ENCODE results near the gene TMED5. TPM values are rescaled to one million over a fixed set of nuclear protein-coding genes. Genes with fewer than 3 reads are reported as not detected.

Gene TMED5
- total RNA-seq, 4 donors from 2014 or later = 37.7 to 62.3 (median 40.2) TPM

DNA sequence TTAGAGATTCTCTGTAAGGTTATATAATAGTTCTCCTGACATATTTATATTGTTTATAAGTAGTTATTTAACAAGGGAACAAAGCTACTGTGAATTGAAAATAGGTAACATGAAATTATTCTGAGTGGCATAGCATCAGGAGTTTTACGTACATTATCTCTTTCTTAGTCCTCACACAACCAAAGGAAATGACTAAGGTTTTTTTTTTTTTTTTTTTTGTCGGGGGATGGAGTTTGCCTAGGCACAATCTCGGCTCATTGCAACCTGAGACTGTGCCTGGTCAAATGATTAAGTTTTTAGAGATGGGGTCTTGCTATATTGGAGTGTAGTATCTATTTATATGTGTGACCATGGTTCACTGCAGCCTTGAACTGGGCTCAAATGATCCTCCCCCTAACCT is 24.9 kb downstream of the TMED5 start:
- WGBS = 78% methylated on average over 3 of the region's 3 CpGs
- Histone ChIP-seq H3K36me3 (peaks cover 49% of the 10 kb centered on the region), H3K4me1 (no peaks in the 10 kb centered on the region), H3K4me3 (no peak overlapping the region), H3K9me3 (no peaks in the 10 kb centered on the region), H3K27ac (no peak overlapping the region), H3K27me3 (no peaks in the 10 kb centered on the region)
- DNase-seq (ENCODE audit: low spot score in 2 of 2) = no peak
- TF ChIP-seq, protein P1, sequence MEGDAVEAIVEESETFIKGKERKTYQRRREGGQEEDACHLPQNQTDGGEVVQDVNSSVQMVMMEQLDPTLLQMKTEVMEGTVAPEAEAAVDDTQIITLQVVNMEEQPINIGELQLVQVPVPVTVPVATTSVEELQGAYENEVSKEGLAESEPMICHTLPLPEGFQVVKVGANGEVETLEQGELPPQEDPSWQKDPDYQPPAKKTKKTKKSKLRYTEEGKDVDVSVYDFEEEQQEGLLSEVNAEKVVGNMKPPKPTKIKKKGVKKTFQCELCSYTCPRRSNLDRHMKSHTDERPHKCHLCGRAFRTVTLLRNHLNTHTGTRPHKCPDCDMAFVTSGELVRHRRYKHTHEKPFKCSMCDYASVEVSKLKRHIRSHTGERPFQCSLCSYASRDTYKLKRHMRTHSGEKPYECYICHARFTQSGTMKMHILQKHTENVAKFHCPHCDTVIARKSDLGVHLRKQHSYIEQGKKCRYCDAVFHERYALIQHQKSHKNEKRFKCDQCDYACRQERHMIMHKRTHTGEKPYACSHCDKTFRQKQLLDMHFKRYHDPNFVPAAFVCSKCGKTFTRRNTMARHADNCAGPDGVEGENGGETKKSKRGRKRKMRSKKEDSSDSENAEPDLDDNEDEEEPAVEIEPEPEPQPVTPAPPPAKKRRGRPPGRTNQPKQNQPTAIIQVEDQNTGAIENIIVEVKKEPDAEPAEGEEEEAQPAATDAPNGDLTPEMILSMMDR (IDR thresholded peaks at IDR 0.05) = no peak
- TF ChIP-seq POLR2A (IDR thresholded peaks at IDR 0.05) = no peak
- no peak for TF ChIP-seq POLR2AphosphoS5 (IDR thresholded peaks at IDR 0.05)
- no peak for TF ChIP-seq EP300 (IDR thresholded peaks at IDR 0.05)

DNA sequence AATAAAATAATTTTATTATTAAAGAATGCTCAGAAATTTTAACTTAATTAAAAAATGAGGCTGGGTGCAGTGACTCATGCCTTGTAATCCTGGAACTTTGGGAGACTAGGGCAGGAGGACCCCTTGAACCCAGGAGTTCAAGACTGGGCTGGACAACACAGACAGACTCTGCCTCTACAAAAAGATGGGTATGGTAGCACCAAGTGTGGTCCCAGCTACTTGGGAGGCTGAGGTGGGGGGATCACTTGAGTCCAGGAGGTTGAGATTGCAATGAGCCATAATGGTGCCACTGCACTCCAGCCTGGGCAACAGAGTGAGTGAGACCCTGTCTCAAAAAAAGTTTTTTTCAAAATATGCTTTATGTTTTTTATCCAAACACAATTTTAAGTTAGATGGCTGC is 25.3 kb downstream of the TMED5 start:
- H3K4me3 ChIP-seq = no peak overlapping the region
- TF ChIP-seq, protein P1 (IDR thresholded peaks at IDR 0.05) = no peak
- TF ChIP-seq POLR2AphosphoS5 (IDR thresholded peaks at IDR 0.05) (no peak), POLR2A (IDR thresholded peaks at IDR 0.05) (no peak), EP300 (IDR thresholded peaks at IDR 0.05) (no peak)
- no peak for DNase-seq (ENCODE audit: low spot score in 2 of 2)
- H3K36me3 ChIP-seq = peaks cover 53% of the 10 kb centered on the region
- no peaks in the 10 kb centered on the region for H3K4me1 ChIP-seq
- no peak overlapping the region for H3K27ac ChIP-seq
- no peaks in the 10 kb centered on the region for H3K9me3 ChIP-seq
- no peaks in the 10 kb centered on the region for H3K27me3 ChIP-seq

DNA sequence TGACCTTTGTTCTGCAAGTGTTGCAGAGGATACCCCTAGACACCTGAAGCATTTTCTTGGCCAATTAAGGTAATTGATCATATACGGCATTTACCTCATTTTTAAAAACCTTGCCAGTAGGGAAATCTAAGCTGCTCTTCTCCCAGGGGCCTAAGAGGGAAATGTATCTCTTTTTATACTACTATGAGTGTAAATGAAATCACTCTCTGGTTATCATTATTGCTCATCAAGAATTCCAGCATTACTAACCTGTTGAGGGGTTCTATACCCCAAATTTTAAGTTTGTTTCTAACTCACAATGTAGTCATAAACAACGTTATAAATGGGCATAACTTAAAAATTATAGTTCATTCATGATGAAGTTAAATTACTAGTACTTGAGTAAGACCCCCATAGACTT is 27.4 kb downstream of the TMED5 start:
- H3K27ac ChIP-seq = no peak overlapping the region
- DNase-seq (ENCODE audit: low spot score in 2 of 2) = no peak
- 79% methylated on average over 2 of the region's 2 CpGs for WGBS
- TF ChIP-seq POLR2AphosphoS5 (IDR thresholded peaks at IDR 0.05) = no peak
- no peak for TF ChIP-seq POLR2A (IDR thresholded peaks at IDR 0.05)
- TF ChIP-seq EP300 (IDR thresholded peaks at IDR 0.05) = no peak
- TF ChIP-seq, protein P1 (IDR thresholded peaks at IDR 0.05) = no peak
- no peaks in the 10 kb centered on the region for H3K9me3 ChIP-seq
- no peaks in the 10 kb centered on the region for H3K27me3 ChIP-seq
- peaks cover 57% of the 10 kb centered on the region for H3K36me3 ChIP-seq
- H3K4me1 ChIP-seq = no peaks in the 10 kb centered on the region
- no peak overlapping the region for H3K4me3 ChIP-seq

DNA sequence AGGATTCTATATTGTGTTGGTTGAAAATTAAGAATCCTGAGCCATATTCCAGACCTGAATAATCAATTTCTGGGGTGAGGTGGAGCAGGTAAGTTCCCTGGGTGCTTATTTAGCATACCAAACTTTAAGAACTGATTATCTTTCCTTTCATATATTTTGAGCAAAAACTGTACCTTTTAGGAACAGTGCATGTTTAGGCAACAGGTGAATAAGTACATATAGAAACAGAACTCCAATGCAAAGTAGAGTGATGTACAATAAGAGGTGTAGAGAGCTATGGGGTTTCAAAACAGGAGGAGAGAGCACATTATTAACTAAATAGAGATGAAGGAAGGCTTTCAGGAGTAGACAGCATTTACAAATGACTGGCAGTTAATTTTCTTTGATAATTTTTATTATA is 28.7 kb downstream of the TMED5 start:
- Histone ChIP-seq H3K27ac (no peak overlapping the region), H3K36me3 (peaks cover 50% of the 10 kb centered on the region), H3K4me3 (no peak overlapping the region), H3K9me3 (no peaks in the 10 kb centered on the region), H3K27me3 (no peaks in the 10 kb centered on the region), H3K4me1 (no peaks in the 10 kb centered on the region)
- DNase-seq (ENCODE audit: low spot score in 2 of 2) = no peak
- TF ChIP-seq POLR2AphosphoS5 (IDR thresholded peaks at IDR 0.05) = no peak
- no peak for TF ChIP-seq POLR2A (IDR thresholded peaks at IDR 0.05)
- TF ChIP-seq, protein P1 (IDR thresholded peaks at IDR 0.05) = no peak
- TF ChIP-seq EP300 (IDR thresholded peaks at IDR 0.05) = no peak

DNA sequence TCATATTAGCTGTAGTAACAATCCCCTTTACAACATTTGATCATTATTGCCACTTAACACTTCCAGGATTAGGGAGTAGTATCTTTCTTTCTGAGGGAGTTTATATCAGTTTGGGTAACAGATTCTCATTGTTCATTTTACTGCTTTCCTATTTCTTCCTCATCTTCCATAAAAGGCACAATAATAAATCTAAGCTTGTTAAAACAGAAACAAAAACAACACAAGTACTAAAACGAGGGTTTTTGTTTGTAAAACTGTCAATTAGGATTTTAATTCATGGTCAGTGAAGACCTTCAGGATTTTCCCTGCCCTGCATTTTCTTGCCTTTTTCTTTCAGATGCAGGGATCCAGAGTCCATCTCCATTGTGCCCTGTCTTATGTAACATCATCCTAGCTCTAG is 29.5 kb downstream of the TMED5 start:
- Histone ChIP-seq H3K27me3 (no peaks in the 10 kb centered on the region), H3K9me3 (no peaks in the 10 kb centered on the region), H3K27ac (no peak overlapping the region), H3K4me3 (no peak overlapping the region), H3K4me1 (no peaks in the 10 kb centered on the region), H3K36me3 (peaks cover 50% of the 10 kb centered on the region)
- no peak for DNase-seq (ENCODE audit: low spot score in 2 of 2)
- 45% methylated on average over 1 of the region's 1 CpG for WGBS
- TF ChIP-seq, protein P1 (IDR thresholded peaks at IDR 0.05) = no peak
- TF ChIP-seq POLR2A (IDR thresholded peaks at IDR 0.05) (no peak), EP300 (IDR thresholded peaks at IDR 0.05) (no peak), POLR2AphosphoS5 (IDR thresholded peaks at IDR 0.05) (no peak)
